Heart left ventricle (tissue), 13 donors: ENCODE measurements around the gene MKLN1.

Experiments
- POLR2A ChIP-seq, 2 donors: fragments of 450-650 bp; IDR thresholded peaks; one replicate each; pipeline ENCODE4 v1.6.1; 2017; ENCODE audit warnings: antibody characterized with exemption in 2 of 2, mild to moderate bottlenecking in 2 of 2, moderate library complexity in 2 of 2
- TF ChIP-seq, protein P1 (sequence below), 12 donors: fragments of 200-600 bp; sonication (generic) in 4 of 12; IDR thresholded peaks; one replicate each; pipeline versions ENCODE4 v1.5.0 to v1.8.0; 2018 to 2022; ENCODE audit warnings: antibody characterized with exemption in 12 of 12, mild to moderate bottlenecking in 5 of 12
- donor health status: ischemic (EF 13 %, LVEDD 7.1; RV severe dilation, severe dysfunction).
- donor health status: DM: no; HTN: yes; CAD: no.
- donor health status: DM: no; HTN: no; CAD: no.
- donor health status: ischemic (EF 25% LVEDD 6.9; RV normal size, moderate dysfunction).
- donor health status: ischemic (EF 25% LVEDD 5.7; RV mildly dilated, moderate dysfunction).
- donor health status: ischemic (EF 35%, LVEDD 5.7; RV mildly dilated, moderate dysfunction).
- donor health status: nonischemic (EF 11% LVEDD 7.7; RV severe dilation, severe dysfunction).
- donor health status: DM: yes; HTN: yes; CAD: no.
- donor health status: PGD.
- donor health status: ischemic (EF 29% LVEDD 5.4; RV normal size, mild dysfunction).
- donor health status: nonischemic (EF 23%, LVEDD 6.1; RV moderate dilation, normal function).

DNA sequence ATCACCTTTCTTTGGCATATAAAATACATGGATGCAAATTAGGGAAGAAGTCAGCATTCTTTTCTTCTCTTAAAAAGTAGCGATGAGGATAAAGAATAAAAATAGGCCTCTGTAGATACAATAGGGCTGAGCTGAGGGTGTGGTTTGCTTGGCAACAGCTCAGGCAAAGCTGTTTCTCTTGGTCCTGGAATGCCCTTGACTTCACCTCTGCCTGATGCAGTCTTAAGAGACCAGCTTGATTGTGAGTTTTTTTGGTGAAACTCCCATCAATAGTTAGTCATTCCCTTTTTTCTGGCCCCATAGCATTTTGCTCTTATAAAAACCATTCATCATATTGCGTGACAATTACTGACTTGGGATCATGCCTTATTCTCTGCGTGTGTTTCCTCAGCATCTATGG, 42.1 kb upstream of the MKLN1 start:
- TF ChIP-seq, protein P1, sequence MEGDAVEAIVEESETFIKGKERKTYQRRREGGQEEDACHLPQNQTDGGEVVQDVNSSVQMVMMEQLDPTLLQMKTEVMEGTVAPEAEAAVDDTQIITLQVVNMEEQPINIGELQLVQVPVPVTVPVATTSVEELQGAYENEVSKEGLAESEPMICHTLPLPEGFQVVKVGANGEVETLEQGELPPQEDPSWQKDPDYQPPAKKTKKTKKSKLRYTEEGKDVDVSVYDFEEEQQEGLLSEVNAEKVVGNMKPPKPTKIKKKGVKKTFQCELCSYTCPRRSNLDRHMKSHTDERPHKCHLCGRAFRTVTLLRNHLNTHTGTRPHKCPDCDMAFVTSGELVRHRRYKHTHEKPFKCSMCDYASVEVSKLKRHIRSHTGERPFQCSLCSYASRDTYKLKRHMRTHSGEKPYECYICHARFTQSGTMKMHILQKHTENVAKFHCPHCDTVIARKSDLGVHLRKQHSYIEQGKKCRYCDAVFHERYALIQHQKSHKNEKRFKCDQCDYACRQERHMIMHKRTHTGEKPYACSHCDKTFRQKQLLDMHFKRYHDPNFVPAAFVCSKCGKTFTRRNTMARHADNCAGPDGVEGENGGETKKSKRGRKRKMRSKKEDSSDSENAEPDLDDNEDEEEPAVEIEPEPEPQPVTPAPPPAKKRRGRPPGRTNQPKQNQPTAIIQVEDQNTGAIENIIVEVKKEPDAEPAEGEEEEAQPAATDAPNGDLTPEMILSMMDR (IDR thresholded peaks at IDR 0.05) = no peak
- no peak for TF ChIP-seq POLR2A (IDR thresholded peaks at IDR 0.05)
